Measurements from ENCODE around the gene ANKRD10.

GRCh38 chr13:110854866-110855265 lies 60.0 kb downstream of the ANKRD10 start:
- TF ChIP-seq CTCF (IDR thresholded peaks at IDR 0.05) (no peak), ZFX (IDR thresholded peaks at IDR 0.05; ENCODE audit: borderline replicate concordance) (no peak)

Measured in 22Rv1 (cell line).